NCI-H2107 treated with DMSO at 0.1 percent for 48 hours (cell line): ENCODE results near the gene SGPP2.

ENCODE experiments used
- DNase-seq: peaks from one replicate; lab custom pipeline; 2025; ENCODE audit not compliant: unreplicated experiment; lab: John Stamatoyannopoulos, UW

Gene SGPP2

GRCh38 chr2:222468346-222468745 lies 44.0 kb downstream of the SGPP2 start:
- DNase-seq = no peak

GRCh38 chr2:222470802-222471468 lies 46.6 kb downstream of the SGPP2 start:
- no peak for DNase-seq

DNA sequence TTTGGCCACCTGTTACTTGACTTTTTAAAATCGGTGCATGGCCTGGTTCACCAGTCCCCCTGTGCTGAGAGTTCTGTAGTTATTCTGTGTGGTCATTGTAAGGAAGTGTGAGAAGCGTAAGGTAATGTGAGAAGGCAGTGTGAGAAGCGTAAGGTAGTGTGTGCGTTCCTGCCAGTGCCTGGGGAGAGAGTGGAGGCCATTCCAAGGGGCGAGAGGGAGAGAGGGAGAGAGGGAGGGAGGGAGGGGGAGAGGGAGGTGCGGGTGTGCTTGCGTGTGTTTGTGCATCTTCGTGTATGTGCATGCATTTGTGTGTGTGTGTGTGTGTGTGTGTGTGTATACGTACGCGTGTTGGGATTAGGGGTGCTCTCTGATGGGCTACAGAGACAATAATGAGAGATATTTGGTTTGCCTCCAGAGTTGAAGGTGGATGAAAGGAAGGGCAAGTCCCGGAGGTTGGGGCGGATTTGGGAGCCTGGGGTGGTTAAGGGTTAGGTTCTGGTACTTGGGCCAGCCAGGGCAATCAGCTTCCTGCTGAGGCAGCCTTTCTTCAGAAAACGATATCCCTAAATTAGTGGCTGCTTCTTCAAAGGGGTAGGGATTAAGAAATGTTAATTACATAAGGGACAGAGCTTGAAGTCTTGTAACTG lies 53.7 kb downstream of the SGPP2 start:
- no peak for DNase-seq

GRCh38 chr2:222479859-222480258 lies 55.5 kb downstream of the SGPP2 start:
- DNase-seq = no peak

GRCh38 chr2:222480497-222480896 lies 56.2 kb downstream of the SGPP2 start:
- no peak for DNase-seq

DNA sequence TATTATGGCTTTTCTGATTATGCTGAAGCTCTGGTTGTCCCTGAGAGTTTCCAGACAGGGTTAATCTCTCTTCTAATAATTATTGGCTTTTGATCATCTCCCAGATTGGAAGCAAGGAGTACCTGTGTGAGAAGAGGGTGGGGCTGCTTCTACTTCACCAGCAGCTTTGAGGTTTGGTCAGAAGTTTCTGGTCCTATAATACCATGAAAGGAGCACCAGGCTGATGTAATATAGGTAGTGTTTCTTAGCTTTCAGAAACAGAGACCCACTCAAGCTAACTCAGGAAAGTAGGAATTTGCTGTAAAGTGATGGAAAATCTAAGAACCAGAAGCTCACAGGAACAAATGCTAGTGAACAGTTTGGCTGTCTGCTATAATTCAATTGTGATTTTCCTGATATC lies 57.6 kb downstream of the SGPP2 start:
- DNase-seq = no peak

DNA sequence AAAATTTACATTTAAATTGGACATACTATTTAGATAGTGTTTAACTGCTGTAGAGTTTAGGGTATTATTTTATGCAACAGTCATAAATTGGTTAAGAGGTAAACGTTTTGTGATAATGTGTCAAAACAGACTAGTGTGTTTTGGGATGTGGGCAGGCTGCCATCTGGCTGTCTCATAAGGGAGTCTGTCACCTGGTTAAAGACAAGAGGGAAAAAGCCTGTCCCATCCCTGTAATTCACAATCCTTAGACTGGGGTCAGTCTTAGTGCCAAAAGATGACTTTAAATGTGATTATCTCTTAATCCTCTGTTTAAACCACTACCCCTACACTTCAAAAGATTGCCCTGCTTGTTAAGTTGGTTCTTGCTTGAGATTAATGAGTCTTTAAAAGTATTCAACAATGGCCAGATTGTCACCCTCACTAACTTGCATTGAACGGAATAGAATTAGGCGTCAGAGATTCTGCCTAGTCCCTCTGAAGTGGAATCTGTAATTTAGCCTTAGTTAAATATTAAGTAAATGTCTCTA lies 59.2 kb downstream of the SGPP2 start:
- DNase-seq = no peak

- no peak for DNase-seq
These were observed 61.2 kb downstream of the SGPP2 start for GRCh38 chr2:222485367-222486211.

DNA sequence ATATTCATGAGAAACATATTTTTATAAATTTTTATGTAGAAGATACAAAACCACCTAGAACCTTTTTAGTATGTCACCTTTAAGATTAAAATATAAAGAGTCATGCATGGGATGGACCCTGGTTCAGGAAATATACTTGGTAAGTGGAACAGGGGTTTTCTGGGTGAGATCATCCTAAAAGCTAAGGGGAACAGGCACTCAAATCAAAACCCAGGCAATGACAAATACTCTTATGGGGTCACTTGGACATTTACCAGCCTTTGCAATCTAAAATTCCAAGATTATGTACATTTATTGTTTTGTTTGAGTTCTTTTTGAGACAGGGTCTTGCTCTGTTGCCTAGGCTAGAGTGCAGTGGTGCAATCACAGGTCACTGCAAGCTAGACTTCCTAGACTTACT lies 65.8 kb downstream of the SGPP2 start:
- DNase-seq = no peak

DNA sequence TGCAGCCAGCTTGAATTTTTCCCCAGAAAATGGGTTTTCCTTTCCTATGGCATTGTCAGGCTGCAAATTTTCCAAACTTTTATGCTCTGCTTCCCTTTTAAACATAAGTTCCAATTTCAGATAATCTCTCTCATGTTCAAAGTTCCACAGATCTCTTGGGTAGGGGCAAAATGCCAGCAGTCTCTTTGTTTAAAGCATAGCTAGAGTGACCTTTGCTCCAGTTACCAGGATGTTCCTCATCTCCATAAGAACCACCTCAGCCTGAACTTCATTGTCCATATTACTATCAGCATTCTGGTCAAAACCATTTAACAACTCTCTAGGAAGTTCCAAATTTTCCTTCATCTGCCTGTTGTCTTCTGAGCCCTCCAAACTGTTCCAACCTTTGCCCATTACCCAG lies 68.3 kb downstream of the SGPP2 start:
- DNase-seq = no peak

DNA sequence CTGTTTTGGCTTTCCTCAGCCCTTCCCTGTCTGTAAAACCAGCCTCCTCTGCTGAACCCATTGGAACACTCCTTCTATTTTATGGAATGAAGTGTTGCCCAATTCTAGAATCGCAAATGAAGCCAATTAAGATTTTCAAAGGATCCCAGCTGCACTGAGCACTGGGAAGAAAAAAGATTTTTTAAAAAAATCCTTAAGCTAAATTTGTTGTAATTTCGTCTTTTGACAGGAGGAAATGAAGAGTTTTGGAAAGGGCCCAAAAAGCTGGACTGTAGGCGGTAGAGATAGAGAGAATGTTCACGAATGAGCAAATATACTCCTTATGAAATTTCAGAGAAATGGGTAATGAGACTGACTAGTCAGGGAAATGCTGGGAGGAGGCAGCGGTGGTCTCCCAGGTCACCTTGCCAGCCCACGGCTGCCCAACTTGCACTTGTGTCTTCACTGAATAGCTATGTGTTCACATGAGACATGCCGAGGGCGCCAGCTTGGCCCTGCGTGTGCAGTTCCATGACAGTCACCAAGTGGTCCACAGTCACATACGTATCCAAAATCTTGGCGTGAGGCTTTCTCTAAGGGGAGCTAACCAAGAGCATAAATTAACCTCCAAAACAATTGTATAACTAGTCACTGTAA lies 69.9 kb downstream of the SGPP2 start:
- no peak for DNase-seq

DNA sequence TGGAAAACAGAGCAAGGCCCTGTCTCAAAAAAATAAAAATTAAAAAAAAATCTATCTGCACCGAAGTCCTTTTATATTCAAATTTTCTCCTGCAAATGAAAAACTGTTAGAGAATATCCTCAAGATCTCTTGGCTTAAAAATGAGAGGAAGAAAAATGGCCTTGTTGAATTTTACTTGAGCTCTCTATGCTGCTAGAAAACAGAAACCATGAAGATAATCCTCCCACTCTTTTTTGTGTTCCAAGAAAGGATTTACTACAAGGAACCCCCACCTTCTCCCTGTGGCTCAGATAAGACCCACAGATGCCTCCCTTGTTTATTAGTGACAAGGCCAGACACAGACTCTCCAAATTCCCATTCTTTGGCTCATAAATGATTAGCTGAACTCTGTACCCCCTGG lies 71.0 kb downstream of the SGPP2 start:
- DNase-seq = no peak

DNA sequence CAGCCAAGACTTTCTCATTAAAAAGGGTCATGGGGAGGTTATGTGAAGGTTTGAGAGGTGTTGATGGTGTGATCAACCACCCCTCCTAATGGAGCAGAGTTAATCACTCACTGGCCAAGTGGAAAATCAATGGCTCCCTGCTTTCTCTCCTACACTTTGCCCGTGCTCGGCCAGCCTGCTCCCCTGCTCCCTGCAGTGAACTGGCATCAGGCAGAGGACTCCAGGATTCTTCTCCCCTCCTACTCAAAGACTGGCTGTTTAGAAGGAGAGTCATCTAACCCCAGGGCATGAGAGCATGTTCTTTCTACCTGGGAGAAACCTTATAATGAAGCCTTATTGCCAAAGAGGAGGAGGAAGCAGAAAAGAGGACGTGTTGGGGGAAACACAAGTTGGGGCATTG lies 74.9 kb downstream of the SGPP2 start:
- DNase-seq = no peak

- no peak for DNase-seq
These were observed 79.8 kb downstream of the SGPP2 start for GRCh38 chr2:222504191-222504590.

DNA sequence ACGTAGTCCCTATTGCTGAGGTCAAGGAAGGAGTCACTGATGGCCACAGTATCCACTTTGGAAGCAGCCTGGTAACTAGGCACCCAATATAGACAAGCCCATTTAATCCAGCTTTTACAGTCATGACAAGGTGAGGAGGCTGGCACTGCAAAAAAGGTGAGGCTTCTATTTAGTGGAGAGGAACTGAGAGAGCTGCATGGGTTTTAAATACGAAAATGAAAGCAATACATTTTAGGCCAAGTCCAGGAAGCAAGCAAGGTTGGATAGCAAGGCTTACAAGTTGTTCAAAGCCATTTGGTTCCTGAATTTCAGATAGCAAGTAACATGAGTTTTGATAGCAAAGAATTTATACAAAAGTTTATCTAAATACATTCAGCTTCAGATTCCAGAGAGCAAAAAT lies 80.4 kb downstream of the SGPP2 start:
- no peak for DNase-seq

GRCh38 chr2:222506230-222506935 lies 82.0 kb downstream of the SGPP2 start:
- DNase-seq = no peak

DNA sequence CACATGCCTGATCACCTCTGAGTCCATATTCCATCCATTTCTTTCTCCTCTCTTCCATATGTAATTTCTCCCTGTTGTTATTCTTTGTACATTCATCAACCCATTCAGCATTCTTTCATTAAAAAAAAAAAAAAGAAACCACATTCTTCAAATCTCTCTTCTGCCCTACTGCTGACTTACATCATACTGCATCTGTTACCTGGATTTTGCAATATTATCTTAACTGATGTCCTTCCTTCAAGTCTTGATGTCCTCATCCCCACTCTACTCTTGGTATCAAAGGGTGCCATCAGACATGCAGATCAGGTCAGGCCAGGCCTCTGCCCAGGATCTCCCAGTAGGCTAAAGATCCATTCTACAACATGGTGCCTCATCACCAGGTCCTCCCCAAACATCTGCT lies 90.6 kb downstream of the SGPP2 start:
- no peak for DNase-seq

DNA sequence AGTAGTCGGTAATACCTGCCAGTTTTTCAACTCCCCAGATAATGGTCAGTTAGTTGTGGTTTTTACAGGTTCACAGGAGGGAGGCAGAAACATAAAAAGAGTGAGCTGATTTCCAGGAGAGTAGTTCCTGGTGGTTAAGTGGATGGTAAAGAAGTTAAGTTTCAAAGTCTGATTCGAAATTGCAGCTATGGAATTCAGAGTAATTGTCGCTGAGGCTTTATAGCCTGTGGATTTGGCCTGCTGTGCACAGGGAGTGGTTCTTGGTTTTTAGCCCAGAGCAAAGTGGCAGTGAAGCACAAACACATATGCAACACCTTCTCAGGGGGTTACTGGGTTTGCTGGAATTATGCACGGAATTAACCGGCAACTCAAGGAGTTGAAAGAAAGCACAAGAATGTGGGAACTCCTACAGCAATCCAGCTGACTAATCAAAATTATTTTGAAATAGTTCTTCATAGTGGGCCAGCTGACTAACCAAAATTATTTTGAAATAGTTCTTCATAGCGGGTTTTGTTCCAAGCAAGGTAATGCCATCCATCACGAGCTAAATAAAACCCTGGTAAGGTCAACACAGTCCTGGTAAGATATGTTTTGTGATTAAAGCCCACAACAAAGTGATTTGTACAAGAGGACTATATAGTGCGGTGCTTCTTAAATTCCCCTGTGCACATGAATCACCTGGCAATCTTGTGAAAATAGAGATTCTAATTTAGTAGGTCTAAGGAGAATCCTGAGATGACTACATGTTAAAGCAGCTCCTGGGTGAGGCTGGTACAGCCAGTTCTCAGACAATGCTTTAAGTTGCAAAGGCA lies 94.4 kb downstream of the SGPP2 start:
- no peak for DNase-seq

DNA sequence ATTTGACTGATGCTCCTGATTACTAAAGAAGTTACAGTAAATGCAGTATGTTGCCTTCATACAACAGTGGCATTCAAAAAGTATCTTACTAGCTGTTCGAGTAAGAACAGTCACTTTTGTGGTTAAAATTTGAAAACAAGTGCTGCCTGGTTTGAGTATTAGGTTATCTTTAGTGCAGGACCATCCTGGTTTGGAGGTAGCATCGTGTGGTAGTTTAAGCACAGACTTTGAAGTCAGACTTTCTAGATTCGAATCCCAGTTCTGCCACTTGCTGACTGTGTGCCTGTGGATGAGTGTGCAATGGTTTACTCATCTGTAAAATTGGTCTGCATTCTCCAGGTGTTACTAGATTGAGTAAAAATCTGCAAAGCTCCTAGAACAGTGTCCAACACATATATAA lies 96.8 kb downstream of the SGPP2 start:
- DNase-seq = no peak

DNA sequence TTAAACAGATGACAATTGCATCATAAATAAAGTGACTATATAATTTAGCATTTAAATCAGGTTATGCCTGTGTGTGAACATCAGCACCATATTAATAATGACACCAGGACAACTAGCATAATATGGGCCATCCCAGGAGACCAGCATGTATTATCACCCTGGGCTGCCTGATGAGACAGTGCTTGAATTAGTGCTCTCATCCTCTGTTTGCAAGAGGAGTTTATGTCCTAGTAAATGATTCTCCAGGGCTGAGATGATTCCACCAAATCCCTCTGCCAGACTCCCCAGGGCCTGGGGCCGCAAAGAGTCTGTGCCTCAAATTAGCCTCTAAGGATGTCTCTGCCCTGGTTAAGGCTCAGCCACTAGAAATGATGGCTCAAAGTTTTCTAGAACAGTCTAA lies 97.7 kb downstream of the SGPP2 start:
- DNase-seq = no peak
